ENCODE measurements around the gene IFT172.

DNA sequence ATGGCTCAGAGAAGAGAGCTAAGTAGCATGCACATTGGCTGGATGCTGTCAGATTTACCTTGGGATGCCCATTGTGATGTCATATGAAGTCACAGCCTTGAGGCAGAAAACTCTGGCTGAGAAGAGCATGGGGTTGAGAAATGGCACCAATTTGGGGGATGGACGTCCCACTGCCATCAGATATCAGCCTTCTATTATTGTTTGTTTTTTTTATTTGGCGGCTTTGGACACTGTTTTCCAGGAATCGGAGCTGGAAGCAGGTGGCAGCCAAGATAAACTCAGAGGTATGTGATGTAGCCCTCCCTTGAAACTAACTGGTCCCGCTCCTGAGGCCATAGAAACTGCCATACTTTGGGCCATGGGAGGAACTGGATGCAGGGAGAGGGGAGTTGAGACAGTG lies 47.7 kb upstream of the IFT172 start:
- TF ChIP-seq, protein P1, sequence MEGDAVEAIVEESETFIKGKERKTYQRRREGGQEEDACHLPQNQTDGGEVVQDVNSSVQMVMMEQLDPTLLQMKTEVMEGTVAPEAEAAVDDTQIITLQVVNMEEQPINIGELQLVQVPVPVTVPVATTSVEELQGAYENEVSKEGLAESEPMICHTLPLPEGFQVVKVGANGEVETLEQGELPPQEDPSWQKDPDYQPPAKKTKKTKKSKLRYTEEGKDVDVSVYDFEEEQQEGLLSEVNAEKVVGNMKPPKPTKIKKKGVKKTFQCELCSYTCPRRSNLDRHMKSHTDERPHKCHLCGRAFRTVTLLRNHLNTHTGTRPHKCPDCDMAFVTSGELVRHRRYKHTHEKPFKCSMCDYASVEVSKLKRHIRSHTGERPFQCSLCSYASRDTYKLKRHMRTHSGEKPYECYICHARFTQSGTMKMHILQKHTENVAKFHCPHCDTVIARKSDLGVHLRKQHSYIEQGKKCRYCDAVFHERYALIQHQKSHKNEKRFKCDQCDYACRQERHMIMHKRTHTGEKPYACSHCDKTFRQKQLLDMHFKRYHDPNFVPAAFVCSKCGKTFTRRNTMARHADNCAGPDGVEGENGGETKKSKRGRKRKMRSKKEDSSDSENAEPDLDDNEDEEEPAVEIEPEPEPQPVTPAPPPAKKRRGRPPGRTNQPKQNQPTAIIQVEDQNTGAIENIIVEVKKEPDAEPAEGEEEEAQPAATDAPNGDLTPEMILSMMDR (IDR thresholded peaks at IDR 0.05), result no peak
- TF ChIP-seq ZFX (IDR thresholded peaks at IDR 0.05; ENCODE audit: borderline replicate concordance), result no peak
